Hepatocyte (in vitro differentiated cells): Measurements from ENCODE around the gene OOSP1. TPM values are rescaled to one million over a fixed set of nuclear protein-coding genes. Genes with fewer than 3 reads are reported as not detected.

Source experiments
- DNase-seq: peaks from one replicate; pipeline ENCODE4 v3.0.0-alpha.2; 2016; ENCODE audit warnings: low spot score
- H2AFZ ChIP-seq: fragments of 200-600 bp; sonication (generic); 2 replicates; pipeline ENCODE4 v1.6.0; 2016; ENCODE audit warnings: antibody characterized with exemption, mild to moderate bottlenecking
- H3K27ac ChIP-seq: fragments of 200-600 bp; sonication (generic); 2 replicates; pipeline ENCODE4 v1.5.1; 2016; ENCODE audit warnings: mild to moderate bottlenecking
- H3K27me3 ChIP-seq: fragments of 200-600 bp; sonication (generic); 2 replicates; pipeline ENCODE4 v1.6.1; 2016
- H3K36me3 ChIP-seq: fragments of 200-600 bp; sonication (generic); replicated peaks from 2 replicates; pipeline ENCODE4 v1.5.1; 2016; ENCODE audit warnings: low read depth; ENCODE audit not compliant: insufficient read depth
- H3K4me1 ChIP-seq: fragments of 200-600 bp; sonication (generic); 2 replicates; pipeline ENCODE4 v1.5.1; 2016; ENCODE audit warnings: mild to moderate bottlenecking, moderate library complexity; ENCODE audit not compliant: insufficient read depth
- H3K4me2 ChIP-seq: fragments of 200-600 bp; sonication (generic); 2 replicates; pipeline ENCODE4 v1.6.0; 2016
- H3K4me3 ChIP-seq: fragments of 200-600 bp; sonication (generic); 2 replicates; pipeline ENCODE4 v1.5.1; 2016; ENCODE audit warnings: mild to moderate bottlenecking
- H3K79me2 ChIP-seq: fragments of 200-600 bp; sonication (generic); 2 replicates; pipeline ENCODE4 v1.6.0; 2017; ENCODE audit warnings: mild to moderate bottlenecking
- H3K9me2 ChIP-seq: fragments of 200-600 bp; sonication (generic); replicated peaks from 2 replicates; pipeline ENCODE4 v1.6.0; 2017; ENCODE audit warnings: mild to moderate bottlenecking; ENCODE audit not compliant: insufficient read depth
- H3K9me3 ChIP-seq: fragments of 200-600 bp; sonication (generic); 2 replicates; pipeline ENCODE4 v1.5.1; 2016; ENCODE audit warnings: low read depth, mild to moderate bottlenecking
- H4K20me1 ChIP-seq: fragments of 200-600 bp; sonication (generic); 2 replicates; pipeline ENCODE4 v1.6.0; 2016; ENCODE audit warnings: mild to moderate bottlenecking; ENCODE audit not compliant: insufficient read depth, poor library complexity, severe bottlenecking
- CTCF ChIP-seq: fragments of 200-600 bp; sonication (generic); IDR thresholded peaks from 2 replicates; pipeline ENCODE4 v1.5.1; 2016; ENCODE audit warnings: antibody characterized with exemption, mild to moderate bottlenecking; ENCODE audit not compliant: poor library complexity
- EZH2 ChIP-seq: fragments of 200-600 bp; sonication (generic); IDR thresholded peaks from 2 replicates; pipeline ENCODE4 v1.6.1; 2016; ENCODE audit warnings: antibody characterized with exemption, mild to moderate bottlenecking, borderline replicate concordance
- EZH2phosphoT487 ChIP-seq: fragments of 200-600 bp; sonication (generic); IDR thresholded peaks from one replicate; pipeline ENCODE4 v1.6.1; 2018; ENCODE audit warnings: antibody characterized with exemption, mild to moderate bottlenecking, low read depth, moderate library complexity; ENCODE audit not compliant: unreplicated experiment, severe bottlenecking
- WGBS: methylation state at CpG from one replicate; pipeline ENCODE4 v1.1.6; 2016; ENCODE audit warnings: low lambda C conversion rate; ENCODE audit errors: missing lambda C conversion rate; 5-methylcytosine and 5-hydroxymethylcytosine counted together
- polyA plus RNA-seq: library from polyadenylated mRNA; unstranded; fragments of >200 nt; fragmentation: Nextera tagmentation; extraction: Ambion mirVana; gene quantifications from 2 replicates; pipeline ENCODE4 v1.2.1, GENCODE V29; 2016
- total RNA-seq: library from RNA; depleted of rRNA; stranded (reverse); fragments of >200 nt; gene quantifications from 2 replicates; pipeline ENCODE4 v1.2.3, GENCODE V29; 2014

Gene OOSP1
- total and polyA plus RNA-seq, 2 experiments from 2014 or later, result not detected

- DNase-seq, result no peak
- TF ChIP-seq EZH2 (no peak), EZH2phosphoT487 (no peak), CTCF (no peak)
- Histone ChIP-seq H3K4me3 (no peak overlapping the region), H3K9me3 (no peaks in the 10 kb centered on the region), H2AFZ (no peak overlapping the region), H3K4me1 (no peaks in the 10 kb centered on the region), H3K27ac (no peak overlapping the region), H3K79me2 (no peaks in the 10 kb centered on the region), H3K9me2 (no peaks in the 10 kb centered on the region), H3K36me3 (no peaks in the 10 kb centered on the region), H3K27me3 (no peaks in the 10 kb centered on the region), H4K20me1 (no peaks in the 10 kb centered on the region), H3K4me2 (no peak overlapping the region)
- 92% methylated on average over 3 of the region's 3 CpGs for WGBS
Observed at GRCh38 chr11:59938718-59939117, 486 bp downstream of the OOSP1 start.

- no peaks in the 10 kb centered on the region for H4K20me1 ChIP-seq
- no peak overlapping the region for H3K27ac ChIP-seq
- H3K36me3 ChIP-seq, result no peaks in the 10 kb centered on the region
- H3K9me2 ChIP-seq, result no peaks in the 10 kb centered on the region
- 88% methylated on average over 2 of the region's 2 CpGs for WGBS
- no peak overlapping the region for H3K4me2 ChIP-seq
- no peak for TF ChIP-seq CTCF
- TF ChIP-seq EZH2phosphoT487, result no peak
- TF ChIP-seq EZH2, result no peak
- no peak overlapping the region for H3K4me3 ChIP-seq
- no peaks in the 10 kb centered on the region for H3K27me3 ChIP-seq
- H3K9me3 ChIP-seq, result no peaks in the 10 kb centered on the region
- H3K79me2 ChIP-seq, result no peaks in the 10 kb centered on the region
- H3K4me1 ChIP-seq, result no peaks in the 10 kb centered on the region
- DNase-seq, result no peak
- no peak overlapping the region for H2AFZ ChIP-seq
Observed at GRCh38 chr11:59939482-59939881, 1.2 kb downstream of the OOSP1 start.

- no peaks in the 10 kb centered on the region for H3K4me1 ChIP-seq
- no peak overlapping the region for H2AFZ ChIP-seq
- H3K4me2 ChIP-seq, result no peak overlapping the region
- no peak overlapping the region for H3K27ac ChIP-seq
- no peaks in the 10 kb centered on the region for H3K36me3 ChIP-seq
- H3K4me3 ChIP-seq, result no peak overlapping the region
- no peaks in the 10 kb centered on the region for H3K9me3 ChIP-seq
- no peaks in the 10 kb centered on the region for H3K79me2 ChIP-seq
- no peaks in the 10 kb centered on the region for H3K27me3 ChIP-seq
- TF ChIP-seq CTCF, result no peak
- no peak for TF ChIP-seq EZH2phosphoT487
- no peak for TF ChIP-seq EZH2
- no peak for DNase-seq
- H4K20me1 ChIP-seq, result no peaks in the 10 kb centered on the region
- WGBS, result 89% methylated on average over 4 of the region's 4 CpGs
- H3K9me2 ChIP-seq, result no peaks in the 10 kb centered on the region
Observed at GRCh38 chr11:59941091-59941490, 2.9 kb downstream of the OOSP1 start.
